MM.1S (cell line): ENCODE results near the gene CHID1.

Experiments used
- DNase-seq: peaks from one replicate; pipeline ENCODE4 v3.0.0-alpha.2; 2015
- H2AFZ ChIP-seq: fragments of 300-600 bp; sonication (generic); 2 replicates; pipeline ENCODE4 v1.6.0; 2016; ENCODE audit warnings: antibody characterized with exemption, low read length
- H3F3A ChIP-seq: fragments of 300-600 bp; sonication (generic); 2 replicates; pipeline ENCODE4 v1.6.1; 2016; ENCODE audit warnings: mild to moderate bottlenecking, antibody characterized with exemption, low read length, moderate library complexity, mixed read lengths; ENCODE audit not compliant: insufficient read depth
- H3K27ac ChIP-seq: fragments of 300-600 bp; sonication (generic); 2 replicates; pipeline ENCODE4 v1.5.1; 2016; ENCODE audit warnings: mild to moderate bottlenecking, low read length
- H3K27me3 ChIP-seq: fragments of 300-600 bp; sonication (generic); replicated peaks from 2 replicates; pipeline ENCODE4 v1.6.0; 2016; ENCODE audit warnings: low read length; ENCODE audit not compliant: insufficient read depth
- H3K36me3 ChIP-seq: fragments of 300-600 bp; sonication (generic); replicated peaks from 2 replicates; pipeline ENCODE4 v1.6.1; 2016; ENCODE audit warnings: mild to moderate bottlenecking, low read length, mixed read lengths; ENCODE audit not compliant: insufficient read depth
- H3K4me1 ChIP-seq: fragments of 300-600 bp; sonication (generic); 2 replicates; pipeline ENCODE4 v1.6.1; 2016; ENCODE audit warnings: low read length, mixed read lengths
- H3K4me2 ChIP-seq: fragments of 300-600 bp; sonication (generic); 2 replicates; pipeline ENCODE4 v1.6.0; 2016; ENCODE audit warnings: low read depth, low read length
- H3K4me3 ChIP-seq: fragments of 300-600 bp; sonication (generic); 2 replicates; pipeline ENCODE4 v1.5.1; 2016; ENCODE audit warnings: low read length, mixed read lengths
- H3K79me2 ChIP-seq: fragments of 300-600 bp; sonication (generic); 2 replicates; pipeline ENCODE4 v1.6.1; 2016; ENCODE audit warnings: mixed run types, low read length, mixed read lengths
- H3K9ac ChIP-seq: fragments of 300-600 bp; sonication (generic); 2 replicates; pipeline ENCODE4 v1.6.1; 2016; ENCODE audit warnings: low read length, mixed read lengths
- H3K9me2 ChIP-seq: fragments of 300-600 bp; sonication (generic); replicated peaks from 2 replicates; pipeline ENCODE4 v1.6.1; 2016; ENCODE audit warnings: mild to moderate bottlenecking, low read length, mixed read lengths; ENCODE audit not compliant: insufficient read depth
- H3K9me3 ChIP-seq: fragments of 300-600 bp; sonication (generic); replicated peaks from 2 replicates; pipeline ENCODE4 v1.6.1; 2016; ENCODE audit warnings: mild to moderate bottlenecking, low read length, mixed read lengths; ENCODE audit not compliant: insufficient read depth
- H4K20me1 ChIP-seq: fragments of 300-600 bp; sonication (generic); 2 replicates; pipeline ENCODE4 v1.6.1; 2016; ENCODE audit warnings: mild to moderate bottlenecking, low read length, moderate library complexity, mixed read lengths; ENCODE audit not compliant: insufficient read depth
- EZH2 ChIP-seq: fragments of 300-600 bp; sonication (generic); optimal IDR thresholded peaks from 2 replicates; pipeline ENCODE3; 2017; ENCODE audit warnings: low read depth, mild to moderate bottlenecking, antibody characterized with exemption, low read length, mixed read lengths
- EZH2phosphoT487 ChIP-seq: fragments of 300-600 bp; sonication (generic); IDR thresholded peaks from 2 replicates; pipeline ENCODE4 v1.6.1; 2018; ENCODE audit warnings: antibody characterized with exemption, low read length
- TF ChIP-seq, protein P1 (sequence below): fragments of 300-600 bp; sonication (generic); IDR thresholded peaks from 2 replicates; pipeline ENCODE4 v1.5.1; 2016; ENCODE audit warnings: antibody characterized with exemption, low read length, mixed read lengths

CHID1 gene

DNA sequence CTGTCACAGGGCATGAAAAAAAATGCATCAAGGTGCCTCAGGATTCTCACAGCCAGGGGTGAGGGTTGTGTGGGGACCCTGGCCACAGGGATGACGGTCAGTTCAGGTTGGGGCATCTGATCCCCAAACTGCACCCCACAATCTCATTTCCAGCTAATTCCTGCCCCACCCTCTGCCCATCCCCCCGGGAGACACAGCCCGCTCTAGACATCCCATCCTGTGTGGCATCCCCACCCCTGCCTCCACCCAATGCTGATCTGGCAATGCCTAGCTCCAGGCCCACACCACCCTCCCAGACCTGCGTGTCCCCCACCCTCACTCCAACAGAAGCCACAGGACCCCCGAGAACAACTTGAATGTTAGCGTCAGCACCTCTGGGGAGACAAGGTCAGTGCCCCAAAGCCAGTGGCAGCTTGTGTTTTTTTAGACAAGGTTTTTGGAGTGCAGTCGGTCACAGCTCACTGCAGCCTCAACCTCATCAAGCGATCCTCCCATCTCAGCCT is 42.7 kb downstream of the CHID1 start:
- Histone ChIP-seq H3K27ac (no peak overlapping the region), H3K9me3 (no peaks in the 10 kb centered on the region), H3K36me3 (no peaks in the 10 kb centered on the region), H3K4me2 (no peak overlapping the region), H2AFZ (no peak overlapping the region), H3K9ac (no peak overlapping the region), H3F3A (no peaks in the 10 kb centered on the region), H4K20me1 (no peaks in the 10 kb centered on the region), H3K4me3 (no peak overlapping the region), H3K79me2 (no peaks in the 10 kb centered on the region), H3K9me2 (no peaks in the 10 kb centered on the region), H3K27me3 (peaks cover 8% of the 10 kb centered on the region; the same call in 1 of the 2 replicates), H3K4me1 (no peaks in the 10 kb centered on the region)
- no peak for TF ChIP-seq EZH2
- TF ChIP-seq, protein P1, sequence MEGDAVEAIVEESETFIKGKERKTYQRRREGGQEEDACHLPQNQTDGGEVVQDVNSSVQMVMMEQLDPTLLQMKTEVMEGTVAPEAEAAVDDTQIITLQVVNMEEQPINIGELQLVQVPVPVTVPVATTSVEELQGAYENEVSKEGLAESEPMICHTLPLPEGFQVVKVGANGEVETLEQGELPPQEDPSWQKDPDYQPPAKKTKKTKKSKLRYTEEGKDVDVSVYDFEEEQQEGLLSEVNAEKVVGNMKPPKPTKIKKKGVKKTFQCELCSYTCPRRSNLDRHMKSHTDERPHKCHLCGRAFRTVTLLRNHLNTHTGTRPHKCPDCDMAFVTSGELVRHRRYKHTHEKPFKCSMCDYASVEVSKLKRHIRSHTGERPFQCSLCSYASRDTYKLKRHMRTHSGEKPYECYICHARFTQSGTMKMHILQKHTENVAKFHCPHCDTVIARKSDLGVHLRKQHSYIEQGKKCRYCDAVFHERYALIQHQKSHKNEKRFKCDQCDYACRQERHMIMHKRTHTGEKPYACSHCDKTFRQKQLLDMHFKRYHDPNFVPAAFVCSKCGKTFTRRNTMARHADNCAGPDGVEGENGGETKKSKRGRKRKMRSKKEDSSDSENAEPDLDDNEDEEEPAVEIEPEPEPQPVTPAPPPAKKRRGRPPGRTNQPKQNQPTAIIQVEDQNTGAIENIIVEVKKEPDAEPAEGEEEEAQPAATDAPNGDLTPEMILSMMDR: no peak
- TF ChIP-seq EZH2phosphoT487: no peak
- no peak for DNase-seq

DNA sequence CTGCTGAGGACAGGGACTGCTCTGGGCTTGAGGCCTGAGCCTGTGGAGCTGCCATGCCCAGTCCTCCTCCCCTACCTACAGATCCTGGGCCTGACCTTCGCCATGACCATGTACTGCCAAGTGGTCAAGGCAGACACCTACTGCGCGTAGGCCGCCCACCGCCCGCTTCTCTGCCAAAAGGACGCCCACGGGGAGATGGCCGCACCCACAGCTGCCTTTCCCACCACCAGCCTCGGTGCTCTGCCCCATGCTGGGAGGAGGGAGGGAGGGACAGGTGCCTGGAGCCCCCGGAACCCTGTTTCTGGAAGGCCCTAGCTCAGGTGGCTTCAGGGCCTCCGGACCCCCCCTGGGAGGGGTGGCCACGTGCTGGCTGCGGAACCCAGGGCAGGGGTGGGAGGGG is 44.1 kb downstream of the CHID1 start:
- no peak for DNase-seq
- Histone ChIP-seq H2AFZ (no peak overlapping the region), H3K27me3 (peaks cover 22% of the 10 kb centered on the region), H3K9me2 (no peaks in the 10 kb centered on the region), H3F3A (no peaks in the 10 kb centered on the region), H3K9ac (no peak overlapping the region), H3K4me3 (no peak overlapping the region), H3K4me1 (no peaks in the 10 kb centered on the region), H3K36me3 (no peaks in the 10 kb centered on the region), H4K20me1 (no peaks in the 10 kb centered on the region), H3K27ac (no peak overlapping the region), H3K4me2 (no peak overlapping the region), H3K9me3 (no peaks in the 10 kb centered on the region), H3K79me2 (no peaks in the 10 kb centered on the region)
- TF ChIP-seq, protein P1: no peak
- TF ChIP-seq EZH2 (no peak), EZH2phosphoT487 (no peak)

DNA sequence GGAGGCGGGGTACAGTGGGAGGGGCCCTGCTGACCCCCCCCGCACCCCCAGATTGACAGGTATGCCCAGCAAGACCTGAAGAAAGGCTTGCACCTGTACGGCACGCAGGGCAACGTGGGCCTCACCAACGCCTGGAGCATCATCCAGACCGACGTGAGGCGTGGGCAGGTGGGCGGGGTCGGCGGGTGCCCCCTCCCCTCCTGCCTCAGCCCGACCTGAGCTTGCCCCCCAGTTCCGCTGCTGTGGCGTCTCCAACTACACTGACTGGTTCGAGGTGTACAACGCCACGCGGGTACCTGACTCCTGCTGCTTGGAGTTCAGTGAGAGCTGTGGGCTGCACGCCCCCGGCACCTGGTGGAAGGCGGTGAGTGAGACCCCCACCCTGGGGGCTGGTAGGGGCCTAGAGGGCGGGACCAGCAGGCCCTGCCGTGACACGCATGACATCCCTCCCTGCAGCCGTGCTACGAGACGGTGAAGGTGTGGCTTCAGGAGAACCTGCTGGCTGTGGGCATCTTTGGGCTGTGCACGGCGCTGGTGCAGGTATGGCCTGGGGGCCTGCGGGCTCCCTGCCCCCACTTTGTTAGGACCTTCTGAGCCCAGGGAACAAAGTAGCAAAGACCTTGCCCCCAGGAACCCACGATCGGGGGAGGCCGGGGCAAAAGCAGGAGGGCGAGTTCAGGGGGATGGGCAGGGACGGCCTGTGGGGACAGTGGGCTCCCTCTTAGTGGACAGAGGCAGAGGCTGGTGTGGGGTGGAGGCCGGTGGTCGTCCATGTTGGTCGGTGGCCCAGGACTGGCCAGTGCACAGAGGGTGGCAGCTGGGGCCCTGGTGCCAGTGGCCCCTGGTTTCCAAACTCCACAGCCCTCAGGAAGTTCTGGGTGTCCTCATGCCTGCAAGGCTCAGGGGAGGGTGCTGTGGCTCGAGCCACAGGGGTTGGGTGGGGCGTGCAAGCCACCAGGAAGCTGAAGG is 44.9 kb downstream of the CHID1 start:
- no peak for DNase-seq
- H3K4me1 ChIP-seq: no peaks in the 10 kb centered on the region
- H2AFZ ChIP-seq: no peak overlapping the region
- no peak overlapping the region for H3K9ac ChIP-seq
- no peaks in the 10 kb centered on the region for H3F3A ChIP-seq
- H3K9me2 ChIP-seq: no peaks in the 10 kb centered on the region
- H3K27ac ChIP-seq: no peak overlapping the region
- H3K36me3 ChIP-seq: no peaks in the 10 kb centered on the region
- H3K9me3 ChIP-seq: no peaks in the 10 kb centered on the region
- H3K79me2 ChIP-seq: no peaks in the 10 kb centered on the region
- TF ChIP-seq, protein P1: no peak
- TF ChIP-seq EZH2phosphoT487 (no peak), EZH2 (no peak)
- H3K27me3 ChIP-seq: peaks cover 27% of the 10 kb centered on the region
- no peak overlapping the region for H3K4me3 ChIP-seq
- no peak overlapping the region for H3K4me2 ChIP-seq
- H4K20me1 ChIP-seq: no peaks in the 10 kb centered on the region
